ENCODE measurements around the gene BCORL1. TPM values are rescaled to one million over a fixed set of nuclear protein-coding genes. Genes with fewer than 3 reads are reported as not detected.
A peak's percentile ranks its signal among the peaks of the same experiment; 100 is the strongest.

Gene BCORL1
- total RNA-seq, 1 donor from 2014 or later, result 1.7 TPM

GRCh38 chrX:129984111-129984958 lies 1.9 kb downstream of the BCORL1 start:
- DNase-seq (ENCODE audit: low read depth), result no peak
- TF ChIP-seq CTCF (conservative IDR thresholded peaks at IDR 0.05; ENCODE audit: low read depth, low read length), result no peak
- H3K4me3 ChIP-seq (ENCODE audit: low read depth, low read length), result peak overlapping the region; percentile 57

GRCh38 chrX:129987871-129988270 lies 5.4 kb downstream of the BCORL1 start:
- TF ChIP-seq CTCF (conservative IDR thresholded peaks at IDR 0.05; ENCODE audit: low read depth, low read length), result no peak
- H3K4me3 ChIP-seq (ENCODE audit: low read depth, low read length), result no peak overlapping the region
- no peak for DNase-seq (ENCODE audit: low read depth)

GRCh38 chrX:129992181-129992580 lies 9.7 kb downstream of the BCORL1 start:
- DNase-seq (ENCODE audit: low read depth), result no peak
- TF ChIP-seq CTCF (conservative IDR thresholded peaks at IDR 0.05; ENCODE audit: low read depth, low read length), result no peak

GRCh38 chrX:129996120-129996519 lies 13.7 kb downstream of the BCORL1 start:
- no peak for TF ChIP-seq CTCF (conservative IDR thresholded peaks at IDR 0.05; ENCODE audit: low read depth, low read length)
- H3K4me3 ChIP-seq (ENCODE audit: low read depth, low read length), result no peak overlapping the region
- no peak for DNase-seq (ENCODE audit: low read depth)

More at GRCh38 chrX:129992181-129992580, 9.7 kb downstream of the BCORL1 start:
- no peak overlapping the region for H3K4me3 ChIP-seq (ENCODE audit: low read depth, low read length)

GRCh38 chrX:129997086-129997485 lies 14.7 kb downstream of the BCORL1 start:
- H3K4me3 ChIP-seq (ENCODE audit: low read depth, low read length), result no peak overlapping the region
- no peak for DNase-seq (ENCODE audit: low read depth)
- no peak for TF ChIP-seq CTCF (conservative IDR thresholded peaks at IDR 0.05; ENCODE audit: low read depth, low read length)

- TF ChIP-seq CTCF (conservative IDR thresholded peaks at IDR 0.05; ENCODE audit: low read depth, low read length), result no peak
- no peak for DNase-seq (ENCODE audit: low read depth)
- no peak overlapping the region for H3K4me3 ChIP-seq (ENCODE audit: low read depth, low read length)
These were observed 15.6 kb downstream of the BCORL1 start for GRCh38 chrX:129998021-129998420.

GRCh38 chrX:130001893-130002292 lies 19.5 kb downstream of the BCORL1 start:
- DNase-seq (ENCODE audit: low read depth), result no peak
- no peak for TF ChIP-seq CTCF (conservative IDR thresholded peaks at IDR 0.05; ENCODE audit: low read depth, low read length)
- no peak overlapping the region for H3K4me3 ChIP-seq (ENCODE audit: low read depth, low read length)
